ENCODE data around the gene ACADVL.

The ACADVL gene

DNA sequence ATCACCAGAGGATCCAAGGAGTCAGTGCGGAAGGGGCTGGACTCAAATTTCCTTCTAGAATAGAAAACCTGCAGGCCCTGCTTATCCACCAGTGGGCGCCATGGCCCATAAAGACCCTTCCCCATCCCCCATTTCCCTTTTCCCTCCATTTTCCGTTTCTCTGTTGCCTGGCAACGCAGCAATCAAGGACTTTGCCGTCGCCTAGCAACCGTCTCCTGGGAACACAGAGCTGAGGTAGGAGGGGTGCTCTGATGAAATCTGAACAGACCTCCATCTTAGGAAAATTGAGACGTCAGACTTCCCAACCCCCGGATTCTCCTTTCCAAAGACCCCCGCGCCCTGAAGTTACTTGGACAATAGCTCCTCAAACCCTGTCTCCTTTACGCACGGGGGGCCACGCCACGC, 5.8 kb upstream of the ACADVL start:
- peak overlapping the region; percentile 68 for H3K27ac ChIP-seq (replicated peaks)
- H3K4me3 ChIP-seq (replicated peaks; ENCODE audit: insufficient read depth, low read length), result peak overlapping the region; percentile 37
- TF ChIP-seq, protein P1, sequence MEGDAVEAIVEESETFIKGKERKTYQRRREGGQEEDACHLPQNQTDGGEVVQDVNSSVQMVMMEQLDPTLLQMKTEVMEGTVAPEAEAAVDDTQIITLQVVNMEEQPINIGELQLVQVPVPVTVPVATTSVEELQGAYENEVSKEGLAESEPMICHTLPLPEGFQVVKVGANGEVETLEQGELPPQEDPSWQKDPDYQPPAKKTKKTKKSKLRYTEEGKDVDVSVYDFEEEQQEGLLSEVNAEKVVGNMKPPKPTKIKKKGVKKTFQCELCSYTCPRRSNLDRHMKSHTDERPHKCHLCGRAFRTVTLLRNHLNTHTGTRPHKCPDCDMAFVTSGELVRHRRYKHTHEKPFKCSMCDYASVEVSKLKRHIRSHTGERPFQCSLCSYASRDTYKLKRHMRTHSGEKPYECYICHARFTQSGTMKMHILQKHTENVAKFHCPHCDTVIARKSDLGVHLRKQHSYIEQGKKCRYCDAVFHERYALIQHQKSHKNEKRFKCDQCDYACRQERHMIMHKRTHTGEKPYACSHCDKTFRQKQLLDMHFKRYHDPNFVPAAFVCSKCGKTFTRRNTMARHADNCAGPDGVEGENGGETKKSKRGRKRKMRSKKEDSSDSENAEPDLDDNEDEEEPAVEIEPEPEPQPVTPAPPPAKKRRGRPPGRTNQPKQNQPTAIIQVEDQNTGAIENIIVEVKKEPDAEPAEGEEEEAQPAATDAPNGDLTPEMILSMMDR (IDR thresholded peaks at IDR 0.05; ENCODE audit: insufficient read depth, low read length), result no peak
- TF ChIP-seq REST (IDR thresholded peaks at IDR 0.05; ENCODE audit: insufficient replicate concordance, low read depth) (no peak), GABPA (IDR thresholded peaks at IDR 0.05; ENCODE audit: low read depth) (no peak), SPI1 (IDR thresholded peaks at IDR 0.05; ENCODE audit: borderline replicate concordance, low read depth) (no peak), POLR2AphosphoS5 (IDR thresholded peaks at IDR 0.05; ENCODE audit: low read depth) (no peak)
- peak in 1 of 2 experiments; percentile 27 for DNase-seq (ENCODE audit: low read depth in 1 of 2, low spot score in 1 of 2)
- no peaks in the 10 kb centered on the region for H3K27me3 ChIP-seq (ENCODE audit: insufficient read depth, poor library complexity, severe bottlenecking)

DNA sequence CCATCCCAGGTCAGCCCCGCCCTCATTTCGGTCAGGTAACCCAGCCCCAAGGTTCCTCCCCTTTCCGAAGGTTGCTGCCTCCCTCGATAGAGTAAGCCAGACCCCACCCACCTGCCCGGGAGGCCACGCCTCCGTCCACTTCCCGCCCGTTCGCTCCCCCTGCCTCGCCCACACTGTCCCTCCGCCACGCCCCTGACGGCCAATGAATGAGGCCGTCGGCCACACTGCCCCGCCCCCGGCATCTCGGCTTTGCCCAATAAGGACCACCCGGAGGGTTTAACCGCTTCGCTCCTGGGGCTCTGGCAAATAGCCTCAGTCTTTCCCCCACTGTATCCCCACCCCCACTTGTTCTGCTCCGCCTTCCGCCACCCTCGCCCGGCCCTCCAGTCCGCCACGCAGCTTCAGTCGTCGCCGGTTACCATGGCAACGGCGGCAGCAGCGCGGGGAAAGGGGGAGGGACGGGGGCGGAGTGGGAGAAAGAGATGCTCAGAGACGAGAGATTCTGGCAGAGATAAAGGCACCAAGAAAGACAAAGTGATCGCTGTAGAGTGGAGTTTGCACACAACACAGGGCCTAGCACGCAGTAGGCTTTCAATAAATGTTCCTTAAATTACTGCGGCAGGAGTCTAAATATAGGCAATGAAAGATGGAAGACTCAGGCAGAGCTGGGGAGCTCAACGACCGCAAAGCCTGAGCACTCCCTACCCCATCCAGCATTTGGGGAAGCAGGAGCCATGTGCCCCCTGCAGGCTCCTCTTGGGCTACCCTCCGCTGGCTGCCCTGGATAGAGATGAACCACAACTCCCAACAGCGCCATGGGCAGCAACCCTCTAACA, 5.2 kb upstream of the ACADVL start:
- peak overlapping the region; percentile 37 for H3K4me3 ChIP-seq (replicated peaks; ENCODE audit: insufficient read depth, low read length)
- H3K27ac ChIP-seq (replicated peaks), result peak overlapping the region; percentile 68
- no peak for TF ChIP-seq SPI1 (IDR thresholded peaks at IDR 0.05; ENCODE audit: borderline replicate concordance, low read depth)
- TF ChIP-seq, protein P1 (IDR thresholded peaks at IDR 0.05; ENCODE audit: insufficient read depth, low read length), result peak; percentile 16
- TF ChIP-seq REST (IDR thresholded peaks at IDR 0.05; ENCODE audit: insufficient replicate concordance, low read depth), result no peak
- no peak for TF ChIP-seq GABPA (IDR thresholded peaks at IDR 0.05; ENCODE audit: low read depth)
- TF ChIP-seq POLR2AphosphoS5 (IDR thresholded peaks at IDR 0.05; ENCODE audit: low read depth), result no peak
- H3K27me3 ChIP-seq (ENCODE audit: insufficient read depth, poor library complexity, severe bottlenecking), result no peaks in the 10 kb centered on the region
- peak; percentile 71 to 87 for DNase-seq (ENCODE audit: low read depth in 1 of 2, low spot score in 1 of 2)

DNA sequence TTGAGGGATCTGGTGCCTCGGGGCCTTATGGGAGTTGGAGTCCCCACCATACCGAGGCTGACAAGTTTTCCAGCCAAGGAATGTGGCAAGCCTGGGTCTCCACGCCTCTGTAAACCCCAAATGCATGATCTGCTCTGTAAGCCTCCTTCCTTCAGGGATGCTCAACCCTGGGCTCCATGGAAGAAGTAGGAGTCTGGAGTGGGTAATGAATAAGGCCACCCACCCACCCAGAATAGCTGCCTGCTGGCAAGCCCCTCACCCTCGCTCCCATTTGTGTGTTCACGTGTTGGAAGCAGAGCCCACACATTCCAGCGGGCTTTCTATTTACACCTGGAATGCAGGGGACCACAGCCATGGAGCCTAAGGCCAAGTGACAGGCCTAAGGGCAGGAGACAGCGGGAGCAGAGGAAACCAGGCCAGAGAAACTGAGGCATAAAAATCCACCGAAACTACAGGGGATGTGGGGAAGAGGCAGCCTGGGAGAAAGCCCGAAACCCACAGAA, 4.6 kb upstream of the ACADVL start:
- Histone ChIP-seq H3K27ac (replicated peaks) (no peak overlapping the region), H3K4me3 (replicated peaks; ENCODE audit: insufficient read depth, low read length) (no peak overlapping the region; the same call in 1 of the 2 replicates), H3K27me3 (ENCODE audit: insufficient read depth, poor library complexity, severe bottlenecking) (no peaks in the 10 kb centered on the region)
- no peak for DNase-seq (ENCODE audit: low read depth in 1 of 2, low spot score in 1 of 2)
- TF ChIP-seq, protein P1 (IDR thresholded peaks at IDR 0.05; ENCODE audit: insufficient read depth, low read length), result no peak
- TF ChIP-seq GABPA (IDR thresholded peaks at IDR 0.05; ENCODE audit: low read depth), result no peak
- no peak for TF ChIP-seq REST (IDR thresholded peaks at IDR 0.05; ENCODE audit: insufficient replicate concordance, low read depth)
- no peak for TF ChIP-seq SPI1 (IDR thresholded peaks at IDR 0.05; ENCODE audit: borderline replicate concordance, low read depth)
- no peak for TF ChIP-seq POLR2AphosphoS5 (IDR thresholded peaks at IDR 0.05; ENCODE audit: low read depth)

Data from HL-60 (cell line).